Measurements from ENCODE around the gene ABHD10.

GRCh38 chr3:112035241-112035640, 56.4 kb downstream of the ABHD10 start:
- TF ChIP-seq EZH2 (IDR thresholded peaks at IDR 0.05) (no peak), POLR2AphosphoS5 (IDR thresholded peaks at IDR 0.05; ENCODE audit: borderline replicate concordance, low read depth, low read length) (no peak)

All from SK-N-MC (cell line).